KMS-11 (cell line): ENCODE results near the gene SH3BP1.

Experiments
- H2AFZ ChIP-seq: fragments of 200-600 bp; sonication (generic); 2 replicates; pipeline ENCODE4 v1.6.1; 2016; ENCODE audit warnings: antibody characterized with exemption, mixed run types, low read depth
- H3K27ac ChIP-seq: fragments of 200-600 bp; sonication (generic); 2 replicates; pipeline ENCODE4 v1.6.1; 2016; ENCODE audit warnings: mild to moderate bottlenecking, mixed run types
- H3K27me3 ChIP-seq: fragments of 200-600 bp; sonication (generic); 2 replicates; pipeline ENCODE4 v1.6.1; 2017; ENCODE audit warnings: mild to moderate bottlenecking, low read depth, mixed run types, moderate library complexity; ENCODE audit not compliant: insufficient read depth
- H3K36me3 ChIP-seq: fragments of 200-600 bp; sonication (generic); 2 replicates; pipeline ENCODE4 v1.6.1; 2017; ENCODE audit warnings: mild to moderate bottlenecking, mixed run types; ENCODE audit not compliant: insufficient read depth
- H3K4me1 ChIP-seq: fragments of 200-600 bp; sonication (generic); 2 replicates; pipeline ENCODE4 v1.6.1; 2016; ENCODE audit warnings: mild to moderate bottlenecking, low read depth, mixed run types; ENCODE audit not compliant: poor library complexity, severe bottlenecking
- H3K4me2 ChIP-seq: fragments of 200-600 bp; sonication (generic); 2 replicates; pipeline ENCODE4 v1.7.0; 2016; ENCODE audit warnings: mild to moderate bottlenecking, mixed run types
- H3K4me3 ChIP-seq: fragments of 200-600 bp; sonication (generic); IDR thresholded peaks from 2 replicates; pipeline ENCODE4 v1.6.1; 2017; ENCODE audit warnings: low read depth, low read length, mixed read lengths; ENCODE audit not compliant: insufficient read depth
- H3K79me2 ChIP-seq: fragments of 200-600 bp; sonication (generic); 2 replicates; pipeline ENCODE4 v1.6.1; 2016; ENCODE audit warnings: low read depth, mixed run types; ENCODE audit not compliant: insufficient read depth
- H3K9ac ChIP-seq: fragments of 200-600 bp; sonication (generic); 2 replicates; pipeline ENCODE4 v1.6.1; 2016; ENCODE audit warnings: mild to moderate bottlenecking, mixed run types
- H4K20me1 ChIP-seq: fragments of 200-600 bp; sonication (generic); 2 replicates; pipeline ENCODE4 v1.6.1; 2016; ENCODE audit warnings: mild to moderate bottlenecking, mixed run types; ENCODE audit not compliant: insufficient read depth
- TF ChIP-seq, protein P1 (sequence below): fragments of 200-600 bp; sonication (generic); conservative IDR thresholded peaks from 2 replicates; pipeline ENCODE4 v1.6.1; 2017; ENCODE audit warnings: low read depth, mild to moderate bottlenecking, antibody characterized with exemption, low read length, moderate library complexity, mixed read lengths

Gene SH3BP1

DNA sequence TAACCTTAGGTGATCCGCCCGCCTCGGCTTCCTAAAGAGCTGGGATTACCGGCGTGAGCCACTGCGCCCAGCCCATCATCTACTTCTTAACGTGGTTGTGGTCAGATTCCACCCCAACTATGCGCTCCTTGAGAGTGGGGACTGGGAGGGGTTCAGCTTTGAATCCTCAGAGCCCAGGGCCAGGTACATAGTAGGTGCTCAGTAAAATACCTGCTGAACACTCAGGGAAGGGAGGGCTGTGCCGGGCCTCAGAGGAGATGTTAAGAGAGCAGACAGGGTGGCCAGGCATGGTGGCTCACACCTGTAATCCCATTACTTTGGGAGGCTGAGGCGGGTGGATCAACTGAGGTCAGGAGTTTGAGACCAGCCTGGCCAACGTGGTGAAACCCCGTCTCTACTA is 34.8 kb downstream of the SH3BP1 start:
- no peaks in the 10 kb centered on the region for H3K27me3 ChIP-seq
- no peaks in the 10 kb centered on the region for H4K20me1 ChIP-seq
- H3K27ac ChIP-seq: peak overlapping the region; percentile 86
- TF ChIP-seq, protein P1, sequence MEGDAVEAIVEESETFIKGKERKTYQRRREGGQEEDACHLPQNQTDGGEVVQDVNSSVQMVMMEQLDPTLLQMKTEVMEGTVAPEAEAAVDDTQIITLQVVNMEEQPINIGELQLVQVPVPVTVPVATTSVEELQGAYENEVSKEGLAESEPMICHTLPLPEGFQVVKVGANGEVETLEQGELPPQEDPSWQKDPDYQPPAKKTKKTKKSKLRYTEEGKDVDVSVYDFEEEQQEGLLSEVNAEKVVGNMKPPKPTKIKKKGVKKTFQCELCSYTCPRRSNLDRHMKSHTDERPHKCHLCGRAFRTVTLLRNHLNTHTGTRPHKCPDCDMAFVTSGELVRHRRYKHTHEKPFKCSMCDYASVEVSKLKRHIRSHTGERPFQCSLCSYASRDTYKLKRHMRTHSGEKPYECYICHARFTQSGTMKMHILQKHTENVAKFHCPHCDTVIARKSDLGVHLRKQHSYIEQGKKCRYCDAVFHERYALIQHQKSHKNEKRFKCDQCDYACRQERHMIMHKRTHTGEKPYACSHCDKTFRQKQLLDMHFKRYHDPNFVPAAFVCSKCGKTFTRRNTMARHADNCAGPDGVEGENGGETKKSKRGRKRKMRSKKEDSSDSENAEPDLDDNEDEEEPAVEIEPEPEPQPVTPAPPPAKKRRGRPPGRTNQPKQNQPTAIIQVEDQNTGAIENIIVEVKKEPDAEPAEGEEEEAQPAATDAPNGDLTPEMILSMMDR: no peak
- peaks cover 8% of the 10 kb centered on the region; the same call in 1 of the 2 replicates for H3K79me2 ChIP-seq
- no peak overlapping the region for H3K4me3 ChIP-seq
- no peaks in the 10 kb centered on the region for H3K36me3 ChIP-seq
- peak overlapping the region; percentile 30; the same call in 1 of the 2 replicates for H3K9ac ChIP-seq
- H2AFZ ChIP-seq: peak overlapping the region; percentile 68; the same call in 1 of the 2 replicates
- H3K4me1 ChIP-seq: peaks cover 26% of the 10 kb centered on the region
- H3K4me2 ChIP-seq: peak overlapping the region; percentile 99

DNA sequence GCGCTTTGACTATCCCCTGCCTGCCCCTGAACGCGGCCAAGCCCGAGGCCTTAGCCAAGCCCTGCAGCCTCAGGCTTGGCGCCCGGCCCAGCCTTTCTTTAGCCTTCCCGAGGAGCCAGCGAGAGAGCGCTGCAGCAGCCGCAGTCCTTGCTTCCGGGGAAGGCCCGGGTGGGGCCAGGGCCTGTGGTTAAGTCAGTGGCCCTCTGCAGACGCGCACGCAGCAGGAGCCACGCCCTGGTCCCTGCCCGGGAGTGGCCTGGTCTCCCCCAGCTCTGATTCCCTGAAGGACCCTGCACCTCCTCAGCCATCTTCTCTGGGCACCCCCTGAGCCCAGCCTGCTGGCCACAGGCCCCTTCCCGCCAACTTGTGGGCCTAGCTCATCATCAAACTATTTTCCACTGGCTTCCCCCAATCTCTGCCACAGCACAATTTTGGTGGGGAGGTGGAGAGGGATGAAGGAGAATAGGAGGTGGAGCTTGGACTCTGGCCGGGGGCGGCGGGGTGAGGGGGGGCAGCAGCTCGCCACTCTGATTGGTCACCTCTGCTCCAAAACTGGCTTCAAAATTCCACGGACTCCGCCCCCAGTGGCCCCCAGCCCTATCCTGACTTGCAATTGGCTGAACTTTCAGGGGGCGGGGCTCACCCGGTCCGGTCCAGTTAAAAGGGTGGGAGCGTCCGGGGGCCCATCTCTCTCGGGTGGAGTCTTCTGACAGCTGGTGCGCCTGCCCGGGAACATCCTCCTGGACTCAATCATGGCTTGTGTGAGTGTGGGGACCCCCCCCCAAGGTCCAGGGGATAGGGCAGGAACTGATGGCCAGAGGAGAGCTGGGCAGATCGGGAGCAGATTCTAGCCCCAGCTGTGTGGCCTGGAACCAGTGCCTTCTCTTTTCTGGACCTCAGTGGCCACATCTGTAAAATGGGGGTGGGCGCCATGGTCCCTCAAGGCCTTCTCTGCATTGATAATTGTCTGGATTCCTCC is 35.8 kb downstream of the SH3BP1 start, which contains the start of gene LGALS1:
Gene LGALS1 (plus strand): TSS at position 686 of the 979 bp plus-strand sequence. CDS start 67 bp downstream, at position 753.
- H3K79me2 ChIP-seq: peaks cover 8% of the 10 kb centered on the region; the same call in 1 of the 2 replicates
- H3K9ac ChIP-seq: peak within 1 kb of the TSS; percentile 65; the same call in 1 of the 2 replicates
- H3K4me1 ChIP-seq: peaks cover 26% of the 10 kb centered on the region
- H3K27me3 ChIP-seq: no peaks in the 10 kb centered on the region
- no peaks in the 10 kb centered on the region for H3K36me3 ChIP-seq
- no peak within 1 kb of the TSS for H3K4me3 ChIP-seq
- TF ChIP-seq, protein P1: no peak
- peak within 1 kb of the TSS; percentile 68 for H2AFZ ChIP-seq
- no peaks in the 10 kb centered on the region for H4K20me1 ChIP-seq
- peak within 1 kb of the TSS; percentile 99 for H3K4me2 ChIP-seq
- H3K27ac ChIP-seq: peak within 1 kb of the TSS; percentile 86

DNA sequence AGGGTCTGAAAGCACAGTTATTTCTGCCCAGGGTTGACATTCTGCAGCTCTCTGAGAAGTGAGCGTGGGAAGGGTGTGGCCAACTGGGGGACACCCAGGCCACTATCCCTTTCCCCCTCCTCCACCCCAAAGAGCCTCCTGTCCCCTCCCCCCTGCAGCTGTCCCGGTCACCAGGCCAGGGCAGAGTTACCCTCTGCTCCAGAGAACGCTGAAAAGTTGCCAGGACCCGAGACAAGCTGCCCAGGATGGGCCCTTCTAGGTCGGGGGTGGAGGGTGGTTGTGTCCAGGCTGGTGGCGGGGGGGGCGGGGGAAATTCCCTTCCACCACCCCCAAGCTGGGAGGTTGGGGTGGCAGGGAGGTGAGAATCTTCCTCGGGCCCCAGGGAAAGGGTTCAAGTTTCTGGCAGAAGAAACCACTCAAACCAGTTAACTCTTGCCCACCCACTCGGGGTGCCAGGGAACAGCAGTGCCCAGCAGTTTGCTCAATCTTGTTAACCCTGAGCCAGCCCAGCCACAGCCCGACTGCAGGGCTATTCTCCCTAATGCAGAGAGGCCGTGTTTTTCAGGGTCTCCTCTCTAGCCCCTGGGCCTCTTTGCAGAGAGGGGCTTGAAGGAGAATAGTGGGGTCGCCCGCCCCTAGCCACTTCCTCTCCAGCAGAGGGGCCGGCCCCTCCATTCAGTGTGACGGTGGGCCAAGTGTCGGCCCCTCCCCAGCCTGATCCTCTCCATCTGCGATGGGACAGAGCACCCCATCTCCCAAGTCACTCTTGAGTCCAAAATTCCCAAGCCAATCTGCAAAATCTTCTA is 36.7 kb downstream of the SH3BP1 start:
- Histone ChIP-seq H3K36me3 (no peaks in the 10 kb centered on the region), H4K20me1 (no peaks in the 10 kb centered on the region), H3K27ac (peak overlapping the region; percentile 86), H3K4me2 (peak overlapping the region; percentile 99), H3K79me2 (peaks cover 8% of the 10 kb centered on the region; the same call in 1 of the 2 replicates), H3K4me3 (no peak overlapping the region), H2AFZ (peak overlapping the region; percentile 34; the same call in 1 of the 2 replicates), H3K9ac (peak overlapping the region; percentile 65), H3K27me3 (no peaks in the 10 kb centered on the region), H3K4me1 (peaks cover 27% of the 10 kb centered on the region)
- TF ChIP-seq, protein P1: no peak
